ENCODE data around the gene CCDC154. TPM values are rescaled to one million over a fixed set of nuclear protein-coding genes. Genes with fewer than 3 reads are reported as not detected.
A peak's percentile ranks its signal among the peaks of the same experiment; 100 is the strongest.
"Not testable (repeated sequence)": the region's sequence is repeated elsewhere in the genome, so short reads cannot be mapped to it uniquely, and the experiment has no call there.

Gene CCDC154
- total RNA-seq: under 1 TPM; 0.55 to 0.59 TPM
- long read RNA-seq: 0 reads

GRCh38 chr16:1443980-1444729 lies at the start of gene CCDC154:
Gene CCDC154 (minus strand): TSS chr16:1444556. CDS start chr16:1444322, 234 bp downstream.
- intact Hi-C loops (cut with DNase I, micrococcal nuclease): no loop called here
- ATAC-seq (peak; percentile 16), DNase-seq (no peak)

GRCh38 chr16:1493746-1494094 lies 49.4 kb upstream of the CCDC154 start:
- ATAC-seq: peak; percentile 28
- intact Hi-C loops (cut with DNase I, micrococcal nuclease): no loop called here
- peak in 1 of 2 donors; percentile 40 for DNase-seq

GRCh38 chr16:1492923-1493745 lies 48.8 kb upstream of the CCDC154 start, which contains the start of gene TELO2:
Gene TELO2 (plus strand): TSS chr16:1493360. CDS start chr16:1494282, 922 bp downstream.
- intact Hi-C loops (cut with DNase I, micrococcal nuclease): no loop called here
- peak; percentile 95 for ATAC-seq

GRCh38 chr16:1492082-1492922 lies 47.9 kb upstream of the CCDC154 start:
- intact Hi-C loops (cut with DNase I, micrococcal nuclease): no loop called here
- ATAC-seq (no peak), DNase-seq (no peak)

More at GRCh38 chr16:1492923-1493745, 48.8 kb upstream of the CCDC154 start, which contains the start of gene TELO2:
- DNase-seq: peak; percentile 63 to 88

- DNase-seq: no peak
Measured at GRCh38 chr16:1491327-1491726, 47.0 kb upstream of the CCDC154 start.

GRCh38 chr16:1489077-1489476 lies 44.7 kb upstream of the CCDC154 start:
- intact Hi-C loops (cut with DNase I, micrococcal nuclease): no loop called here
- ATAC-seq (no peak), DNase-seq (no peak)

More at GRCh38 chr16:1491327-1491726, 47.0 kb upstream of the CCDC154 start:
- intact Hi-C loops (cut with DNase I, micrococcal nuclease): no loop called here
- ATAC-seq: no peak

- no peak for ATAC-seq
- intact Hi-C loops (cut with DNase I, micrococcal nuclease): no loop called here
- DNase-seq: no peak
Measured at GRCh38 chr16:1488619-1489018, 44.3 kb upstream of the CCDC154 start, which contains the start of gene PTX4. Gene PTX4 (minus strand): TSS chr16:1488944. CDS start chr16:1488909, 35 bp downstream.

- intact Hi-C loops (cut with DNase I, micrococcal nuclease): no loop called here
- no peak for ATAC-seq
- DNase-seq: no peak
Measured at GRCh38 chr16:1488054-1488601, 43.8 kb upstream of the CCDC154 start.

- DNase-seq (no peak), ATAC-seq (no peak)
- intact Hi-C loops (cut with DNase I, micrococcal nuclease): no loop called here
Measured at GRCh38 chr16:1487395-1488053, 43.2 kb upstream of the CCDC154 start.

- ATAC-seq: no peak
- intact Hi-C loops (cut with DNase I, micrococcal nuclease): no loop called here
Measured at GRCh38 chr16:1486551-1487390, 42.4 kb upstream of the CCDC154 start.

GRCh38 chr16:1485847-1486496 lies 41.6 kb upstream of the CCDC154 start:
- intact Hi-C loops (cut with DNase I, micrococcal nuclease): no loop called here
- ATAC-seq (no peak), DNase-seq (no peak)

More at GRCh38 chr16:1486551-1487390, 42.4 kb upstream of the CCDC154 start:
- DNase-seq: no peak

- intact Hi-C loops (cut with DNase I, micrococcal nuclease): no loop called here
- DNase-seq (no peak), ATAC-seq (no peak)
Measured at GRCh38 chr16:1481906-1482835, 37.8 kb upstream of the CCDC154 start.

GRCh38 chr16:1478937-1479336 lies 34.6 kb upstream of the CCDC154 start:
- ATAC-seq; DNase-seq; intact Hi-C loops (cut with DNase I, micrococcal nuclease): not testable (repeated sequence)

GRCh38 chr16:1477033-1477432 lies 32.7 kb upstream of the CCDC154 start:
- DNase-seq: no peak
- intact Hi-C loops (cut with DNase I, micrococcal nuclease): no loop called here
- ATAC-seq: no peak

GRCh38 chr16:1475552-1476114 lies 31.3 kb upstream of the CCDC154 start:
- DNase-seq (no peak), ATAC-seq (no peak)
- intact Hi-C loops (cut with DNase I, micrococcal nuclease): no loop called here
